ENCODE measurements around the gene UCHL1. TPM values are rescaled to one million over a fixed set of nuclear protein-coding genes. Genes with fewer than 3 reads are reported as not detected.
"Not testable (repeated sequence)": the region's sequence is repeated elsewhere in the genome, so short reads cannot be mapped to it uniquely, and the experiment has no call there.

UCHL1 gene
- total RNA-seq, 3 donors from 2014 or later (not counting 1 experiment from before 2014, with no cell fraction given) = not detected

- Histone ChIP-seq H3K4me3 (ENCODE audit: low read length) (no peak overlapping the region), H3K27me3 (ENCODE audit: control insufficient read depth, insufficient read depth, low read length) (no peaks in the 10 kb centered on the region), H3K27ac (ENCODE audit: low read length) (no peak overlapping the region), H3K4me1 (ENCODE audit: control insufficient read depth, insufficient read depth, low read length) (no peaks in the 10 kb centered on the region), H3K9me3 (ENCODE audit: control insufficient read depth, insufficient read depth, low read length) (no peaks in the 10 kb centered on the region), H3K36me3 (ENCODE audit: control insufficient read depth, insufficient read depth, low read length) (no peaks in the 10 kb centered on the region)
- peak in 1 of 3 donors; percentile 7 for ATAC-seq
- no peak for DNase-seq
- H3K4me1 Mint-ChIP-seq = no peaks in the 10 kb centered on the region
- 86% methylated on average over 7 of the region's 7 CpGs for WGBS (ENCODE audit: insufficient coverage)
- no peak overlapping the region for H3K27ac Mint-ChIP-seq
- TF ChIP-seq, protein P1, sequence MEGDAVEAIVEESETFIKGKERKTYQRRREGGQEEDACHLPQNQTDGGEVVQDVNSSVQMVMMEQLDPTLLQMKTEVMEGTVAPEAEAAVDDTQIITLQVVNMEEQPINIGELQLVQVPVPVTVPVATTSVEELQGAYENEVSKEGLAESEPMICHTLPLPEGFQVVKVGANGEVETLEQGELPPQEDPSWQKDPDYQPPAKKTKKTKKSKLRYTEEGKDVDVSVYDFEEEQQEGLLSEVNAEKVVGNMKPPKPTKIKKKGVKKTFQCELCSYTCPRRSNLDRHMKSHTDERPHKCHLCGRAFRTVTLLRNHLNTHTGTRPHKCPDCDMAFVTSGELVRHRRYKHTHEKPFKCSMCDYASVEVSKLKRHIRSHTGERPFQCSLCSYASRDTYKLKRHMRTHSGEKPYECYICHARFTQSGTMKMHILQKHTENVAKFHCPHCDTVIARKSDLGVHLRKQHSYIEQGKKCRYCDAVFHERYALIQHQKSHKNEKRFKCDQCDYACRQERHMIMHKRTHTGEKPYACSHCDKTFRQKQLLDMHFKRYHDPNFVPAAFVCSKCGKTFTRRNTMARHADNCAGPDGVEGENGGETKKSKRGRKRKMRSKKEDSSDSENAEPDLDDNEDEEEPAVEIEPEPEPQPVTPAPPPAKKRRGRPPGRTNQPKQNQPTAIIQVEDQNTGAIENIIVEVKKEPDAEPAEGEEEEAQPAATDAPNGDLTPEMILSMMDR (IDR thresholded peaks at IDR 0.05) = no peak
- intact Hi-C loops (cut with micrococcal nuclease) = no loop called here
- no peaks in the 10 kb centered on the region for H3K27me3 Mint-ChIP-seq (ENCODE audit: low read depth in 2 of 2)
- no peaks in the 10 kb centered on the region for H3K36me3 Mint-ChIP-seq
- H3K9me3 Mint-ChIP-seq = no peaks in the 10 kb centered on the region
- H3K4me3 Mint-ChIP-seq = no peak overlapping the region
These were observed 12.2 kb downstream of the UCHL1 start for GRCh38 chr4:41268721-41269517.

DNA sequence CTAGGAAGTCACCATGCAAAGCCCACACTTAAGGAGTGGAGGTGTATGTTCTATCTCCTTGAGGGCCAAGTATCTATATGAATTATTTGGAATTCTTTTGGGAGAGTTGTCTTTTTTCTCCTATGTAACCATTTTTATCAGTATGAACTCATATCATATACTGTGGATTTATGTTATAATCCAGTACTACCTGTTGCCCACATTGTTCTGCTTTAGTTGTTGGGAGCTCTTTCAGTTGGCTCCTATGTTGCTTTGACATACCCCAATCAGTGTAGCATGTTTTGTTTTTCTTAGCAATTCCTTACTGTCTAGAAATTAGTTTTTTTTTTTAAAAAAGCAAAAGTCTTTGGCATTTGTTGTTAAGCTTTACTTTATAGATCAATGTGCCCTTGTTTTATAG lies 13.0 kb downstream of the UCHL1 start:
- no peaks in the 10 kb centered on the region for H3K27me3 ChIP-seq (ENCODE audit: control insufficient read depth, insufficient read depth, low read length)
- no peaks in the 10 kb centered on the region for H3K27me3 Mint-ChIP-seq (ENCODE audit: low read depth in 2 of 2)
- no peak overlapping the region for H3K4me3 ChIP-seq (ENCODE audit: low read length)
- no peak for ATAC-seq
- H3K36me3 ChIP-seq (ENCODE audit: control insufficient read depth, insufficient read depth, low read length) = no peaks in the 10 kb centered on the region
- TF ChIP-seq, protein P1 (IDR thresholded peaks at IDR 0.05) = no peak
- no peak overlapping the region for H3K27ac Mint-ChIP-seq
- no peak overlapping the region for H3K27ac ChIP-seq (ENCODE audit: low read length)
- no peaks in the 10 kb centered on the region for H3K9me3 Mint-ChIP-seq
- no peak overlapping the region for H3K4me3 Mint-ChIP-seq
- no peaks in the 10 kb centered on the region for H3K4me1 Mint-ChIP-seq
- no peaks in the 10 kb centered on the region for H3K36me3 Mint-ChIP-seq
- DNase-seq = no peak
- intact Hi-C loops (cut with micrococcal nuclease) = no loop called here
- no peaks in the 10 kb centered on the region for H3K4me1 ChIP-seq (ENCODE audit: control insufficient read depth, insufficient read depth, low read length)
- no peaks in the 10 kb centered on the region for H3K9me3 ChIP-seq (ENCODE audit: control insufficient read depth, insufficient read depth, low read length)

DNA sequence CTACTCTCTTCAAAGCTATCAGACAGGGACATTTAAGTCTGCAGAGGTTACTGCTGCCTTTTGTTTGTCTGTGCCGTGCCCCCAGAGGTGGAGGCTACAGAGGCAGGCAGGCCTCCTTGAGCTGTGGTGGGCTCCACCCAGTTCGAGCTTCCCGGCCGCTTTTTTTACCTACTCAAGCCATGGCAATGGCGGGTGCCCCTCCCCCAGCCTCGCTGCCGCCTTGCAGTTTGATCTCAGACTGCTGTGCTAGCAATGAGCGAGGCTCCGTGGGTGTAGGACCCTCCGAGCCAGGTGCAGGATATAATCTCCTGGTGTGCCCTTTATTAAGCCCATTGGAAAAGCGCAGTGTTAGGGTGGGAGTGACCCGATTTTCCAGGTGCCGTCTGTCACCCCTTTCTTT lies 19.2 kb downstream of the UCHL1 start:
- H3K27ac ChIP-seq (ENCODE audit: low read length); H3K27me3 ChIP-seq (ENCODE audit: control insufficient read depth, insufficient read depth, low read length); H3K9me3 Mint-ChIP-seq; H3K36me3 Mint-ChIP-seq; DNase-seq; intact Hi-C loops (cut with micrococcal nuclease); H3K36me3 ChIP-seq (ENCODE audit: control insufficient read depth, insufficient read depth, low read length); ATAC-seq; H3K4me1 ChIP-seq (ENCODE audit: control insufficient read depth, insufficient read depth, low read length); H3K4me3 Mint-ChIP-seq; H3K4me3 ChIP-seq (ENCODE audit: low read length); H3K27me3 Mint-ChIP-seq (ENCODE audit: low read depth in 2 of 2); H3K4me1 Mint-ChIP-seq; H3K9me3 ChIP-seq (ENCODE audit: control insufficient read depth, insufficient read depth, low read length); H3K27ac Mint-ChIP-seq: not testable (repeated sequence)
- WGBS (ENCODE audit: insufficient coverage) = 93% methylated on average over 10 of the region's 13 CpGs

GRCh38 chr4:41280010-41280409 lies 23.3 kb downstream of the UCHL1 start:
- no peak for ATAC-seq
- Histone ChIP-seq H3K4me3 (ENCODE audit: low read length) (no peak overlapping the region), H3K27ac (ENCODE audit: low read length) (no peak overlapping the region), H3K9me3 (ENCODE audit: control insufficient read depth, insufficient read depth, low read length) (no peaks in the 10 kb centered on the region), H3K36me3 (ENCODE audit: control insufficient read depth, insufficient read depth, low read length) (no peaks in the 10 kb centered on the region), H3K4me1 (ENCODE audit: control insufficient read depth, insufficient read depth, low read length) (no peaks in the 10 kb centered on the region), H3K27me3 (ENCODE audit: control insufficient read depth, insufficient read depth, low read length) (no peaks in the 10 kb centered on the region)
- Mint-ChIP-seq H3K36me3 (no peaks in the 10 kb centered on the region), H3K4me3 (no peak overlapping the region), H3K4me1 (no peaks in the 10 kb centered on the region), H3K9me3 (no peaks in the 10 kb centered on the region), H3K27me3 (ENCODE audit: low read depth in 2 of 2) (peaks cover 5 to 6% of the 10 kb centered on the region in 2 donors), H3K27ac (no peak overlapping the region)
- TF ChIP-seq, protein P1 (IDR thresholded peaks at IDR 0.05) = no peak
- 100% methylated on average over 4 of the region's 8 CpGs for WGBS (ENCODE audit: insufficient coverage)
- DNase-seq = no peak
- intact Hi-C loops (cut with micrococcal nuclease) = loop anchor here (10.0 kb wide), 1 partner anchor 385 kb away; no protein-coding TSS in a partner anchor

Measured in natural killer cell (primary cell).